Measurements from ENCODE around the gene CCDC167. TPM values are rescaled to one million over a fixed set of nuclear protein-coding genes. Genes with fewer than 3 reads are reported as not detected.

CCDC167 gene
- total RNA-seq, result 15.1 TPM

- DNase-seq, result peak; percentile 99
Measured at GRCh38 chr6:37499433-37500293, at the start of gene CCDC167. Gene CCDC167 (minus strand): TSS chr6:37499893. CDS start chr6:37499863, 30 bp downstream.

GRCh38 chr6:37549154-37549553 is 49.5 kb upstream of the CCDC167 start:
- no peak for DNase-seq

DNA sequence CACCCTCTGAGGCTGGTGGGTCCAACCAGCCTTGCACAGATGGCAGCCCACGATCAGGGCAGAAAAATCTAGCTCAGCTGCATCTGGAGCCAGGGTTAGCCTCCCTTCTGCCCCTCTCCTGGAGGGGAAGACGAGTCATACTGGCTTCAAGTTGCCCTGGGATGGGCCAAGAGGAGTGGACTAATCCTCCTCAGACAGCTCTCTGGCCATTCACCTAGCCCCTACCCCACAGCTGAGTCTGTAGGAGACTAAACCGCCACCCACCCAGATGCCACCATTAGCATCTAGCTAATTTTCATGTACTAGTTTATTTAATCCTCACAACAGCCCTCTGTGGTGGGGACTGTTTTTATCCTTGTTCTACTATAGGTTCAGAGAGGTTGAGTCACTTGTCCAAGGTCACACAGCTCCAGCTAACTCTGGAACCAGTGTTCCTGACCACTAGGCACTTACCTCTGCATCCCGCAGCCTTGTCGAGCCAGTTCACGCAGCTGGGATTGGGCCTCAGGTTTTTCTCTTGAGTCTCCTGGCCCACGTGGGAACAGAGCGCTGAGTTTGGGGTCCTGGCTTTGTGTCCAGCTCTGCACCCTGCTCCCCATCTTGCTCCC is 48.5 kb upstream of the CCDC167 start:
- DNase-seq, result no peak

DNA sequence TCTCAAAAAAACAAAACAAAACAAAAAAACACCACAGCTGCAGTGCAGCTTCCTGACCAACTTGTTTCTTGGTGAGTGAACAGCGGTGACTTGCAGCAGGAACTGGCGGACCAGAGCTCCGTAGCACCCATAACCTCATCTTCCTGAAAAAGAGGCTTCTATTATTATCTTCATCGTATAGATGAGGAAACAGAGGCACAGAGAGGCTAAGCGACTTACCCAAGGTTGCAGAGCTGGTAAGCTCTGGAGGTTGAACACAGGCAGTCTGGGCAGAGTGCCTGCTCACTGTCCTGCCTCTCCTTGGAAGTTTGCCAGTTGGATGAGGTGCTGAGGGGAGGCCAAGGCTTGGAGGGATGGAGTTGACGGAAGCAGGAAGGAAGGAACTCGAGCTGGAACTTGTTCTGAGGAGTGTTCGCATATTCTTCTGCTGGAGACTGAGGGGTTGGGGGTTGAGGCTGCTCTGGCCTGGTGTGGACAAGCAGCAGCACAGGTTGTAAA is 47.9 kb upstream of the CCDC167 start:
- peak; percentile 67 for DNase-seq

DNA sequence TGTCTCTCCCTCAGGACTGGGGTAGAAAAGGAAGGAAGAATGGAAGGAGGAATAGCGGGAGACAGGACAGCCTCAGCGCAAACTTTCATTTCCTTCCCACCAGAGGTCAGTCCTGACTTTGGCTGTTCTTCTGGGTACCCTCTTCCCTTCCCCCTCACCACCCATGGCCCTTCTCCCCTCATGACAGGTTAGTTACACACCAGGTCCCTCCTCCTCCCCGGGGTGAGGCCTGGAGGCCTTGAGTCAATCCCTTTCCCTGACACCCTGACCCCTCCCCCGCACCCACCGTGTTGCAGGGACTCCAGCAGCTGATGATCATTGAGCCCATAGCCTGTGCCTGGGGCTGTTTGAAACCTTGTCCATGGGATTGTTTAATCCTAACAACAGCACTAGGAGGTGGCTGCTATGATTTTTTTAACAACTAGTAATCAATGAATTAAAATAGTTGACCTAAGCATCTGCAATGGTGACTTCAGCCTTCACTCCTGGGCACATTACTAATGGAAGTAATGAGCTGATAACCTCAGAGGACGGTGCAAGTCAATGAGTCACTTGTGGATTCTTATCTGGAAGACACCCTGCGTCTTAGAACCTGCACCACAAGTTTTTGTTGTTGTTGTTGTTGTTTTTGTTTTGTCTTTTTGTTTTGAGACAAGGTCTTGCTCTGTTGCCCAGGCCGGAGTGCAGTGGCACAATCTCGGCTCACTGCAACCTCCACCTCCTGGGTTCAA is 46.6 kb upstream of the CCDC167 start:
- no peak for DNase-seq

- no peak for DNase-seq
Measured at GRCh38 chr6:37544530-37544929, 44.8 kb upstream of the CCDC167 start.

GRCh38 chr6:37543361-37543760 is 43.7 kb upstream of the CCDC167 start:
- no peak for DNase-seq

DNA sequence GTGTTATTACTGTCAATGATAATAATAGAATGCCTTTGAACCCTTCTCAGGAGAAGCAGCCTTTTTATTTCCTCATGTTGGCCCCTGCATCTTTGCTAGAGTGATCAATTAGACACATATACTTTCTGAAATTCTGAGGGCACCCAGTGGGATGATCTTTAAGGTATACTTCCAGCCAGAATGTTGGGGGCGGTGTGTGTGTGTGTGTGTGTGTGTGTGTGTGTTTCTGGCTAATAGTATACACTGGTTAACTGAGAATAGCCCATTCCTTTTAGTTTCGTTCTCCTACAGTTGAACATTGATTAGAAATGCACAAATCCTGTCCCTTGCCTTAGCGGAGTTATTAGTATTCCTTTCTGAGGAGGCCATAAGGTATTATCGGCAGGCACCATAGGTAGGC is 41.7 kb upstream of the CCDC167 start:
- no peak for DNase-seq

- no peak for DNase-seq
Measured at GRCh38 chr6:37540390-37540789, 40.7 kb upstream of the CCDC167 start.

GRCh38 chr6:37540029-37540352 is 40.3 kb upstream of the CCDC167 start:
- DNase-seq, result no peak

- DNase-seq, result no peak
Measured at GRCh38 chr6:37539171-37540028, 39.7 kb upstream of the CCDC167 start.

- no peak for DNase-seq
Measured at GRCh38 chr6:37538107-37538506, 38.4 kb upstream of the CCDC167 start.

GRCh38 chr6:37537548-37537947 is 37.9 kb upstream of the CCDC167 start:
- DNase-seq, result no peak

- no peak for DNase-seq
Measured at GRCh38 chr6:37536491-37537190, 36.9 kb upstream of the CCDC167 start.

- DNase-seq, result no peak
Measured at GRCh38 chr6:37535759-37536490, 36.2 kb upstream of the CCDC167 start.

DNA sequence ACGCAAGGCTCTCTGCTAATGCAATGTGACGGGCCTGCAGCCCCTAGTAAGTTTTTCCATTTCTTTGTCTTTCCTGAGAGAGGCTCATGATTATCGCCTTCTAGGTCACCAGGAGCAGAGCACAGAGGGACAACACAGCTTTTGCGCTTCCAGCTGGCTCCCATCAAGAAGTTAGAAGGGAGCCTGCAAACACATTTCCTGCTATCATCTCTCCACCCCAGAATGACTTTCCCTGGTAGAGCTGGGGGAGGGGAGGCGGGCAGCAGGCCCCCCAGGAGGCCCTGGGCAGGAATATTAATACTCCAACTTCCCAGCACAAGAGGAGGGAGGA is 35.7 kb upstream of the CCDC167 start:
- no peak for DNase-seq

DNA sequence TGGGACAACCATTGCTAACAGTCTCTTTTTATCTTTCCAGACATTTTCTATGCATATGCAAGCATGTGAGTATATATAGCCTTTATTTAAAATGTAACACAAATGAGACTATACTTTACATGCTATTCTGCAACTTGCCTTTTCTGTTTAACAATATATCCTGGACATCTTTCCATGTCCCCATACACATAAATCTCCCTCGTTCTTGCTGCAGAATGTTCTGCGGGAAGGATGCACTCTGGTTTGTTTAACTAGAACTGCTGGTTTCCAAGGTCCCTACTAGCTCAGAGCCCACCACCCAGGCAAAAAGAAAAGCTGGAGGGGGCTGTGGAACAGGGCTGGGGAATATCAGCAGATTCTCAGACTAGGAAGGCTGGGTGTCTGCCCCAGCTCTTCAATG is 35.2 kb upstream of the CCDC167 start:
- no peak for DNase-seq

- no peak for DNase-seq
Measured at GRCh38 chr6:37532122-37532521, 32.4 kb upstream of the CCDC167 start.

DNA sequence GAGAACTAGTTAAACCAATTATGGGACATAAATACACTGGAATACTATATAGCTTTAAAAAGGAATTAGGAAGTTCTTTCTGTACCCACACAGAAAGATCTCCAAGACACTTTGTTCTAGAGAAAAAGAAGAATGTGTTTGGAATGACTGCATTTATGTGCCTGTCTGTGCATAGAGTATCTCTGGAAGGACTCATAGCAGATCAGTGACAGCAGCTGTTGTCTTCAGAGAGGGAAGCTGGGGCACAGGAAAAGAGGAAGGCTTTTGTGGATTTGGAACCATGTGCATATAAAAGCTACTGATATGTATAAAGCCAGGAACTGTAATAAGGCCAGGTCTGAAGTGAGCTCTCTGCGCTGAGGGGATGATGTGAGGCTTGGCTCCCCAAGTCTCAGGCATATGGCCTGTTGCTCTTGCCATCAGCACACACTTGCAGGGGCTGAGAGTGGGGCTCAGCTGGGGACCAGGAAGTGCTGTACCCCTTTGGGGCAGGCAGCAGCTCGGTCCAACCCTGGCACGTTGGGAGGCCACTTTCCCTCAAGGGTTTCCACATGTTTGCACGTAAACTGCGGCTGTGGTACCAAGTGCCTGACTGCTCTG is 31.8 kb upstream of the CCDC167 start:
- no peak for DNase-seq

- DNase-seq, result no peak
Measured at GRCh38 chr6:37531026-37531425, 31.3 kb upstream of the CCDC167 start.

DNA sequence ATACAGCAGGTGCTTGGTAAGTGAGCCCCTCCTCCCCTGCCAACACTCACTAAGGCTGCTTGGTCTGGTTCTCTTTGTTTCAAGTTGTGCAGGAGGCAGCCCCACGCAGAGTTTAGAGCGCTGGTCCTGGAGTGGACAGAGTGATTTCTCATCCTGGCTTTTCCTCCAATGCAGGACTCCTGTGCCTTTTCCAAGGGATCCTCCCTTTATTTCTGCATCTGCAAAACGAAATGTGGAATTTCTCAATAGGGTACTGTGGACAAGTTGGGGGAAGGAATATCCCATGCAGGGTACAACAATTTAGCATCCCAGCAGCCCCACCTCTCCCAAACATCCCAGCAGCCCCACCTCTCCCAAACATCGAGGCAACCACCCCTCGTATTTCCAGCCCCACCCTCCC is 30.6 kb upstream of the CCDC167 start:
- DNase-seq, result no peak
